ENCODE measurements around the gene HORMAD2. TPM values are rescaled to one million over a fixed set of nuclear protein-coding genes. Genes with fewer than 3 reads are reported as not detected.

HORMAD2 gene
- total RNA-seq, 4 donors from 2014 or later, result not detected

DNA sequence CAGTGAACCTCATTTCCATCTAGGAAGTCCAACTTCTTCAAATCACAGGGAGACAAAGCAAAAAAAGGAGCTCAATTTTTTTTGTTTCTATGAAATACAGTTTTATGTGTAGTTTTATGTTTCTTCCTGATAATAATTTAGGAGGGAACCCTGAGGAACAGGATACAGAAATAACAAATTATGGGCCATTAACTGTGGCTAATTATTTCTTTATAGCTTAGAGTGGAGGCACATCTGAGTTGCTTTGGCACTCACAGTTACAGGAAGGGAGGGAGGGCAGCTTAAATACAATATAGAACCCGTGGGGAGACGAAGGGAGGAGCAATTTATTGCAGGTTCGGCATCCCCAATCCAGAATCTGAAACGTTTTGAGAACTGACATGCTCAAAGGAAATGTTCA, 37.1 kb upstream of the HORMAD2 start:
- H3K36me3 ChIP-seq, result no peaks in the 10 kb centered on the region
- no peaks in the 10 kb centered on the region for H3K27me3 ChIP-seq
- H3K4me1 ChIP-seq, result peaks cover 0 to 20% (median 3%) of the 10 kb centered on the region in 4 donors
- no peak for TF ChIP-seq EP300 (IDR thresholded peaks at IDR 0.05)
- TF ChIP-seq, protein P1, sequence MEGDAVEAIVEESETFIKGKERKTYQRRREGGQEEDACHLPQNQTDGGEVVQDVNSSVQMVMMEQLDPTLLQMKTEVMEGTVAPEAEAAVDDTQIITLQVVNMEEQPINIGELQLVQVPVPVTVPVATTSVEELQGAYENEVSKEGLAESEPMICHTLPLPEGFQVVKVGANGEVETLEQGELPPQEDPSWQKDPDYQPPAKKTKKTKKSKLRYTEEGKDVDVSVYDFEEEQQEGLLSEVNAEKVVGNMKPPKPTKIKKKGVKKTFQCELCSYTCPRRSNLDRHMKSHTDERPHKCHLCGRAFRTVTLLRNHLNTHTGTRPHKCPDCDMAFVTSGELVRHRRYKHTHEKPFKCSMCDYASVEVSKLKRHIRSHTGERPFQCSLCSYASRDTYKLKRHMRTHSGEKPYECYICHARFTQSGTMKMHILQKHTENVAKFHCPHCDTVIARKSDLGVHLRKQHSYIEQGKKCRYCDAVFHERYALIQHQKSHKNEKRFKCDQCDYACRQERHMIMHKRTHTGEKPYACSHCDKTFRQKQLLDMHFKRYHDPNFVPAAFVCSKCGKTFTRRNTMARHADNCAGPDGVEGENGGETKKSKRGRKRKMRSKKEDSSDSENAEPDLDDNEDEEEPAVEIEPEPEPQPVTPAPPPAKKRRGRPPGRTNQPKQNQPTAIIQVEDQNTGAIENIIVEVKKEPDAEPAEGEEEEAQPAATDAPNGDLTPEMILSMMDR (IDR thresholded peaks at IDR 0.05), result no peak
- no peak for TF ChIP-seq POLR2A (IDR thresholded peaks at IDR 0.05)
- H3K4me3 ChIP-seq, result no peak overlapping the region
- no peaks in the 10 kb centered on the region for H3K9me3 ChIP-seq
- no peak for DNase-seq (ENCODE audit: low spot score in 2 of 2)
- WGBS, 2 donors, result 35 to 42% methylated on average over 4 of the region's 4 CpGs
- H3K27ac ChIP-seq, result no peak overlapping the region

DNA sequence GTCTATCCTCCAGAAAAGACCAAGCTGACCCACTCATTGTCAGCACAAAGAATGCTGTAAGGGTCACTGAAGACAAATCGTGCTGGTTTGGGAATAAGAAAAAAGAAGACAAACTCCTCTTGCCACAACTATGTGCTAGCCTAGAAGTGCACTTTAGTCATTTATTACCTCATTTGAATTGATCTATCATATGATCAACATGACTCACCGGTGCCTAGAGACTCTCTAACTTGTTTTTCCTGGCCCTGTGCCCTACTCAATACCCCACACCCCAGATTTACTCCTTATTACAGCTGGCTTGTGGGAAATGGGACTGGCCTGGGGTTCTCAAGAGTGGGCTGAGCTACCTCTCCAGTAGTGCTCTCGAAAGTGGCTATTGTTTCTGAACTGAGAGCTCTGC, 35.9 kb upstream of the HORMAD2 start:
- no peaks in the 10 kb centered on the region for H3K36me3 ChIP-seq
- H3K27ac ChIP-seq, result no peak overlapping the region
- 18 to 20% methylated on average over 3 of the region's 3 CpGs for WGBS, 2 donors
- H3K4me1 ChIP-seq, result peaks cover 0 to 14% (median 3%) of the 10 kb centered on the region in 4 donors
- H3K27me3 ChIP-seq, result no peaks in the 10 kb centered on the region
- H3K4me3 ChIP-seq, result no peak overlapping the region
- no peaks in the 10 kb centered on the region for H3K9me3 ChIP-seq
- TF ChIP-seq POLR2A (IDR thresholded peaks at IDR 0.05) (no peak), EP300 (IDR thresholded peaks at IDR 0.05) (no peak)
- TF ChIP-seq, protein P1 (IDR thresholded peaks at IDR 0.05), result no peak
- DNase-seq (ENCODE audit: low spot score in 2 of 2), result no peak

- TF ChIP-seq, protein P1 (IDR thresholded peaks at IDR 0.05), result no peak
- TF ChIP-seq EP300 (IDR thresholded peaks at IDR 0.05) (no peak), POLR2A (IDR thresholded peaks at IDR 0.05) (no peak)
- no peak for DNase-seq (ENCODE audit: low spot score in 2 of 2)
These were observed 35.3 kb upstream of the HORMAD2 start for GRCh38 chr22:30044881-30045493.

DNA sequence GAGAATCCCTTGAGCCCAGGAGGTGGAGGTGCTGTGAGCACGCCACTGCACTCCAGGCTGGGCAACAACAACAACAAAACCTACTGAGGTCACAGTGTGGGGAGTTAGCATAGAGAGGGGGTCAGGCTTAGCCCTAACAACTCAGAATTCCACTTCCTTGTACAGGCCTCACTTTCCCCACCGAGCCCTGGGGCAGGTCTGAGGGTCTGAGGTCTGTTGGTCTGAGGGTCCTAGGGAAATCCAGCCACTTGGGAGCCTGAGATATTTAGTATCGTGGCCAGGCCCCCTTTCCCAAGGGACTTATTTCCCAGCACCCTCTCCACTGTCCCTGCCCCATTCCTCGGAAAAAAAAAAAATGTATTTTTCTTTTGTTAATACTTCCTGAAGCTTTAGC, 34.8 kb upstream of the HORMAD2 start:
- Histone ChIP-seq H3K4me3 (no peak overlapping the region), H3K27ac (no peak overlapping the region), H3K9me3 (no peaks in the 10 kb centered on the region), H3K27me3 (no peaks in the 10 kb centered on the region), H3K4me1 (peaks cover 0 to 14% (median 3%) of the 10 kb centered on the region in 4 donors), H3K36me3 (no peaks in the 10 kb centered on the region)
- TF ChIP-seq, protein P1 (IDR thresholded peaks at IDR 0.05), result no peak
- 82 to 83% methylated on average over 4 of the region's 4 CpGs for WGBS, 2 donors
- no peak for DNase-seq (ENCODE audit: low spot score in 2 of 2)

More at GRCh38 chr22:30044881-30045493, 35.3 kb upstream of the HORMAD2 start:
- Histone ChIP-seq H3K27ac (no peak overlapping the region), H3K27me3 (no peaks in the 10 kb centered on the region), H3K9me3 (no peaks in the 10 kb centered on the region), H3K4me3 (no peak overlapping the region), H3K36me3 (no peaks in the 10 kb centered on the region), H3K4me1 (peaks cover 0 to 14% (median 3%) of the 10 kb centered on the region in 4 donors)
- WGBS, 2 donors, result 69 to 74% methylated on average over 4 of the region's 4 CpGs

GRCh38 chr22:30045901-30046715, 34.2 kb upstream of the HORMAD2 start:
- 90 to 93% methylated on average over 15 to 19 of the region's 21 CpGs for WGBS, 2 donors
- Histone ChIP-seq H3K9me3 (no peaks in the 10 kb centered on the region), H3K4me3 (no peak overlapping the region), H3K27ac (no peak overlapping the region), H3K4me1 (peaks cover 0 to 14% (median 3%) of the 10 kb centered on the region in 4 donors), H3K36me3 (no peaks in the 10 kb centered on the region), H3K27me3 (no peaks in the 10 kb centered on the region)
- no peak for TF ChIP-seq POLR2A (IDR thresholded peaks at IDR 0.05)
- TF ChIP-seq, protein P1 (IDR thresholded peaks at IDR 0.05), result no peak
- no peak for TF ChIP-seq EP300 (IDR thresholded peaks at IDR 0.05)
- no peak for DNase-seq (ENCODE audit: low spot score in 2 of 2)

Measured in tibial nerve (tissue), 4 donors.